Activated CD8-positive, alpha-beta memory T cell treated with anti-CD3 and anti-CD28 coated beads, Interleukin-2, amount 50 U/mL, for 1 hour (primary cell): ENCODE measurements around the gene ZCCHC14.

Experiments used
- DNase-seq: peaks from one replicate; pipeline ENCODE4 v3.0.0-alpha.2; 2020; ENCODE audit errors: extremely low read depth

The ZCCHC14 gene

GRCh38 chr16:87431926-87432325, 60.9 kb downstream of the ZCCHC14 start:
- no peak for DNase-seq

GRCh38 chr16:87426423-87427215, 66.2 kb downstream of the ZCCHC14 start:
- DNase-seq: no peak

GRCh38 chr16:87425941-87426340, 66.9 kb downstream of the ZCCHC14 start:
- DNase-seq: no peak

GRCh38 chr16:87424266-87424665, 68.6 kb downstream of the ZCCHC14 start:
- DNase-seq: no peak

- no peak for DNase-seq
Measured at GRCh38 chr16:87423429-87423828, 69.4 kb downstream of the ZCCHC14 start.

- no peak for DNase-seq
Measured at GRCh38 chr16:87422106-87422505, 70.7 kb downstream of the ZCCHC14 start.

- no peak for DNase-seq
Measured at GRCh38 chr16:87421003-87421912, 71.6 kb downstream of the ZCCHC14 start.

- DNase-seq: no peak
Measured at GRCh38 chr16:87420026-87421002, 72.5 kb downstream of the ZCCHC14 start.

- no peak for DNase-seq
Measured at GRCh38 chr16:87418644-87419043, 74.2 kb downstream of the ZCCHC14 start.

GRCh38 chr16:87418216-87418615, 74.6 kb downstream of the ZCCHC14 start:
- no peak for DNase-seq

- DNase-seq: no peak
Measured at GRCh38 chr16:87417528-87417910, 75.3 kb downstream of the ZCCHC14 start.

- no peak for DNase-seq
Measured at GRCh38 chr16:87416826-87417527, 75.8 kb downstream of the ZCCHC14 start.

- DNase-seq: no peak
Measured at GRCh38 chr16:87415441-87415840, 77.4 kb downstream of the ZCCHC14 start.

GRCh38 chr16:87414251-87414680, 78.6 kb downstream of the ZCCHC14 start:
- DNase-seq: no peak

- no peak for DNase-seq
Measured at GRCh38 chr16:87412996-87413421, 79.8 kb downstream of the ZCCHC14 start.

GRCh38 chr16:87412371-87412995, 80.3 kb downstream of the ZCCHC14 start:
- no peak for DNase-seq

- DNase-seq: no peak
Measured at GRCh38 chr16:87411375-87412271, 81.2 kb downstream of the ZCCHC14 start.

GRCh38 chr16:87410968-87411367, 81.9 kb downstream of the ZCCHC14 start:
- no peak for DNase-seq

GRCh38 chr16:87410530-87410929, 82.3 kb downstream of the ZCCHC14 start:
- no peak for DNase-seq
